ENCODE results near the gene TAS1R1.
"Not testable (repeated sequence)": the region's sequence is repeated elsewhere in the genome, so short reads cannot be mapped to it uniquely, and the experiment has no call there.

TAS1R1 gene

DNA sequence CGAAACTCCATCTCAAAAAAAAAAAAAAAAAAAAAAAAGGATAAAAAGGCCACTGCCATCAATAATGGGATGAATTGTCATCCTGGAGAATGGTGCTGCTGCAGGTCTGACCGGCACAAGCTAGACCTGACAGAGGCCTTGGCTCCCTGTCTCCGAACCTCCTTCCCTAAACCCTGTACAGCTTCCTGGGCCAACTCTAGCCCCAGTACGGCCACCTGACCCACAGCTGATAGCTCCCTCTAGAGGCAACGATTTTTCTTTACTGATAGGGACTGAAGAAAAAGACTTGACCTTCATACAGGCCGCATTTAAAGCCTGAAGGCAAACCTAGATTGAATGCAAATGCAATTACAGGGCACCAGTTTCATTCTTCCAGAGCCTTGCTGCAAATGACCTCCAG is 31.5 kb upstream of the TAS1R1 start:
- no peak for DNase-seq

DNA sequence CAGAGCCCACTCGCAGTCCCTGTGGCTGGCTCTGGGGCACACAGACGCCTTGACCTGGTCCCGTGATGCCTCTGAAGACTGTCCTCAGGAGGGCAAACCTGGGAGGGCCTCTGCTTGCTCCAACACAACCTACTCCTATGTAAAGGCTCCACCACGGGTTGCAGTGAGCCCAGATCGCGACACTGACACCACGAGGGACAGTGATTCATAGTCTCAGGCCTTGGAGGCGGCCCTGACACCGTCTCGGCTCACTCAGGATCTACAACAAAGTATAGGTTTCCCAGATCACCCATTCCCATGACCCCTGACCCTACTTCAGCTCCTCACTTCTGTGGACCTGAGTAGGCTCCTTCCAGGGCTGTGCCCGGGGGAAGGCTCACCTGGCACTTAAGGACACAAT is 28.8 kb upstream of the TAS1R1 start:
- no peak for DNase-seq

- DNase-seq: no peak
Observed at GRCh38 chr1:6528492-6528891, 26.6 kb upstream of the TAS1R1 start.

- no peak for DNase-seq
Observed at GRCh38 chr1:6530504-6531160, 24.5 kb upstream of the TAS1R1 start.

DNA sequence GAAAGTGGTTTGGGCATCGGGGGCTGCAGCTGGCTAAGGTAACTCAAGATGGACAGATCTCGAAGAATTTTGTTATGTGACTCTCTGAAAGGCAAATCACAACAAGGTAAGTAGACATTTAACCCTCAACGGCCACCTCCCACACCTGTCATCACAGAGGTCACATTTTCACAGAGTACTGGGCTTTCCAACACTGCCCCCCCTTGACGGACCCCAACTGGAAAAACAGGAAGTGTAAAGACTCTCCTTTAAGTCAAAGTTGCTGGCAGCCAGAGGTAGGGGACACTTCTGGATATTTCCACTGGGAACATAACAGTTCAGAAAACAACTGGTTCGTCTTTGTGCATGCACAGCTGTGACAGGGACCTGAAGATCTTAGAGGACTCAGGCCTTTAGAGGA is 23.1 kb upstream of the TAS1R1 start:
- DNase-seq: no peak

DNA sequence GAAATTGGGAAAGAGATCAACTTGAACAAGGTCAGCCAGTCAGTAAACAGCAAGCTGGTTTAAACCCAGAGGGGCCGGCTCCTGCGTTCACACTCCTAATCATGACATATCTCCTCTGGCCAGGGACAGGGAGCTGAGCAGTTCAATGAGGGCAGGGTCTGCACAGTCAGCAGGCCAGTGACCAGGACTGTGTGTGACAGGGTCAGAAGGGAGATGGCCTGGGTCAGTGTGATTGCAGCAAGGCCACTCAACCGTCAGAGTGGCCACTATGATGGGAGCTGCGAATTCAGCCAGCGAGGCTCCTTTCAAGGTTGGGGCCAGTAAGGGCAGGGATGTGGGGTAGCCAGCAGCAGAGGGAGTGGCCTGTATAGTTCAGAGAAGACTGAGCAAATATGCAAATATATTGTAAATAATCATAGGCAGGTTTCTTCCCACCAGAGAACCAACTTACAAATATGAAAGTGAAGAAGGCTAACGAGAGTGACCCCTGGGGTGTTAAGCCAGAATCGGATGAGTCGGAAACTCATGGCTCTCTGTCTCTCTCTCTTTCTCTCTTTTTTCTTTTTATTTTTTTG is 20.8 kb upstream of the TAS1R1 start:
- DNase-seq: no peak

DNA sequence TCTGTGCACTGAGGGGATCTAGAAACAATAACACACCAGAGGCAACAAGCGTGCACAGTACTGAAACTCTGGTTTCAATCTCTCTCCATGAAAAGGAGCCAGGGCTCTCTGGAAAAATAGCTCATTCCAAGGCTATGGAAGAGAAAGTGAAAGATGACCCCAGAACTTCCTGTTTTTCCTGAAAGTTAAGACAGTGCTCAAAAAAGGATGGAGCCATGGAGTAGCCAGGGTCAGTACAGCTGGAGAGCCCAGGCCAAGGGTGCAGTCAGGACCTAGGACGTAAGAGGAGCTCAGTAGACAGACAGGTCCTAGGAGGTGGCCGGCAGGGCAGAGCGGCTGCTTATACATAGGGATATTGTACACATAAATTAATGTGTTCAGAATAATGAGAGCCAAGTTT is 19.9 kb upstream of the TAS1R1 start:
- DNase-seq: no peak

DNA sequence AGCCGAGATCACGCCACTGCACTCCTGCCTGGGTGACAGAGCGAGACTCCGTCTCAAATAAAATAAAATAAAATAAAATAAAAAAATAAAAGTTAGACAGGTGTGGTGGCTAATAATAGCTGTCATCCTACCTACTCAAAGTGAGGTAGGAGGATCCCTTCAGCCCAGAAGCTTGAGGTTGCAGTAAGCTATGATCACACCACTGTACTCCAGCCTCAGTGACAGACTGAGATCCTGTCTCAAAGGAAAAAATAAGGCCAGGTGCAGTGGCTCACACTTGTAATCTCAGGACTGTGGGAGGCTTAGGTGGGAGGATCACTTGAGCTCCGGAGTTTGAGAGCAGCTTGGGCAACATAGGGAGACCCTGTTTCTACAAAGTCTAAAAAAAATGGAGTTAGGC is 18.8 kb upstream of the TAS1R1 start:
- no peak for DNase-seq

- no peak for DNase-seq
Observed at GRCh38 chr1:6538956-6539355, 16.2 kb upstream of the TAS1R1 start.

GRCh38 chr1:6544831-6545230 is 10.3 kb upstream of the TAS1R1 start:
- no peak for DNase-seq

- no peak for DNase-seq
Observed at GRCh38 chr1:6545276-6546112, 9.6 kb upstream of the TAS1R1 start.

- DNase-seq: no peak
Observed at GRCh38 chr1:6546326-6546725, 8.8 kb upstream of the TAS1R1 start.

DNA sequence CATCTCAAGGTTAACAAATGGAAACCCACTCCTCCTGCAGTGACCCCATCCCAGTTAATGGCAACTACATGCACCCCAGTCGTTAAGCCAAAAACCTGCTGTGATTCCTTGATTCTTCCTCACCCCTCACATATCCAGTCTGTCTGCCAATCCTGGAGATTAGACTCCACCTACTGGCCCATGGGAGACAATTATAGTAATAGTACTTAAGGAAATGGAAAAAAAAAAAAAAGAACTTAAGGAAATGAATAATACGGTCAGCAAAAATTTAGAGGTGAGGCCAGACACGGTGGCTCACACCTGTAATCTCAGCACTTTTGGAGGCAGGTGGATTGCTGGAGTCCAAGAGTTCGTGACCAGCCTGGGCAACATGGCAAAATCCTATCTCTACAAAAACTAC is 7.8 kb upstream of the TAS1R1 start:
- no peak for DNase-seq

DNA sequence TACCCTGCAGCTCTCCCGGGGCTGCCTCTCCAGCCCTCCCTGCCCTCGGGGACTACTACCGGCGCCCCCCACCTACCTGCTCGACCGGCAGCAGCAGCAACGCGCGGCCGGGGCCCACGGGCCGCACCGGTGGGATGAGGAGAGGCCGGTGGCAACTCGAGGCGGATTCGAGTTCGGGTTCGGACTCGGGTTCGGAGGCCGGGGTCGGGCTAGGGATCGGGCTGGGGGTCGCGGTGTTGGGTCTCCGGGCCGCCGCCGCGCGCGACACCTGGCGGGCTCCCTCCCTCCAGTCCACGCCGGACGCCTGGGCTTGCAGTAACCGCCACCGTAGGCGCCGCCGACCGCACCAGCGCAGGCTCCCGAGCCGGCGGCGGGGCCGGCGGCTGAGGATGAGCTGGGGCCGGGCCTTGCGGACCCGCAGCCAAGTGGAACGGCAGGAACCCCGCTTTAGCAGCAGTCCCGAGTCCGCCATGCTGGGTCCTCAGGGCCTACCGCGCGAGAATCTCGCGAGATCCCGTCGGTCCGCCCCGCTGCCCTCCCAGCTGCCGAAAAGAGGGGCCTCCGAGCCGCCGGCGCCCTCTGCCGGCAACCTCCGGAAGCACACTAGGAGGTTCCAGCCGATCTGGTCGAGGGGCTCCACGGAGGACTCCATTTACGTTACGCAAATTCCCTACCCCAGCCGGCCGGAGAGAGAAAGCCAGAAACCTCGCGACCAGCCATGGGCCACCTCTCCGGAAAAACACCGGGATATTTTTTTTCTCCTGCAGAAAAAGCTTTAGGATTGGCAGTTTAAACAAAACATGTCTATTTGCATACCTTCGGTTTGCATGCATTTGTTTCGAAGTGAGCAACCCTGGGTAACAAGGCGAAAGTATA is 838 bp upstream of the TAS1R1 start, which contains the start of gene NOL9:
NOL9 (minus strand) TSS at position 483 of the 876 bp plus-strand sequence; CDS start at position 472, 11 bp downstream.
- DNase-seq: peak; percentile 93

GRCh38 chr1:6557597-6557996 is 2.5 kb downstream of the TAS1R1 start:
- no peak for DNase-seq

- not testable (repeated sequence) for DNase-seq
Observed at GRCh38 chr1:6559161-6559560, 4.1 kb downstream of the TAS1R1 start.

DNA sequence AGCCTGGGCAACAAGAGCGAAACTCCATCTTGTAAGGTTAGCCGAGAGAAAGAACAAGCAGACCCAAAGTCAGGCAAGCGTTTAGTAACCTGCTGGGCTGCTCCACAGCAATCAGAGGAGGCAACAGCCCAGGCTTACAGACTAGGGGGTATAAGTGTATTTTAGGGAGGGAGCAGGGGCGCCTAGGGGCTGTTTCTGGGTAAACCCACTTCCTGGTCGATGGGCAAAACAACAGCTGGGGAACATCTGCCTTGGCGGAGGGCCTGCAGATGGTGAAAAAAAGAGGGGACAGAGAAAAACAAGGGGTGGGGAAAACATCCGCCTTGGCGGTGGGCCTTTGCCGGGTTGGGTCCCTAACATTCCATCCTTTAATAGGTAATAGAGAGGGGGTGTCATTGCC is 5.2 kb downstream of the TAS1R1 start:
- DNase-seq: no peak

DNA sequence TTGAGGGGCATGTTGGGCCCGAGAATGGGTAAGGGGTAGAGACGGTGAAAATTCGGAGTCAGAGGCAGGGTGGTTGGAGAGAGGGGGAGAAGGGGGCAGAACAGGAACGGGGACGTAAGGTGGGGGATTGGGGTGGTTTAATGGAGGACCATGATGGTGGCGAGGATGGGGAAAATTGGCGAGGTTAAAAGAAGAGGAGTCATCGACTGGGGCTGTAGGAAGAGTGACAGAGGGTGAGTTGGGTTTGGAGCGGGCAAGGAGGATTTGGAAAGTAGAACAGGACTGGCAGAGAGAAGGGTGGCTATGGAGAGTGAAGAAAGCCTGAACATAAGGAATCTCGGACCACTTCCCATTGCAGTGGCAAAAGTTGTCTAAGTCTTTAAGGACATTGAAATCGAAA is 13.9 kb downstream of the TAS1R1 start:
- DNase-seq: no peak

DNA sequence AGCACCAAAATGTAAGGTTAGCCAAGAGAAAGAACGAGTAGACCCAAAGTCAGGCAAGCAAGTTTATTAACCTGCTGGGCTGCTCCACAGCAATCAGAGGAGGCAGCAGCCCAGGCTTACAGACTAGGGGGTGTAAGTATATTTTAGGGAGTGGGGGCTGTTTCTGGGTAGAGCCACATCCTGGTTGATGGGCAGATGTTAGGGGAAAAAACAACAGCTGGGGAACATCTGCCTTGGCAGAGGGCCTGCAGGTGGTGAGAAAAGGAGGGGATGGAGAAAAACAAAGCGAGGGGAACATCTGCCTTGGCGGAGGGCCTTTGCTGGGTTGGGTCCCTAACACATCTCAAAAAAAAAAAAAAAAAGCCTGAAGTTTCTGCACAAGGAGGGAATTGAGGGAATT is 15.0 kb downstream of the TAS1R1 start:
- DNase-seq: no peak

DNA sequence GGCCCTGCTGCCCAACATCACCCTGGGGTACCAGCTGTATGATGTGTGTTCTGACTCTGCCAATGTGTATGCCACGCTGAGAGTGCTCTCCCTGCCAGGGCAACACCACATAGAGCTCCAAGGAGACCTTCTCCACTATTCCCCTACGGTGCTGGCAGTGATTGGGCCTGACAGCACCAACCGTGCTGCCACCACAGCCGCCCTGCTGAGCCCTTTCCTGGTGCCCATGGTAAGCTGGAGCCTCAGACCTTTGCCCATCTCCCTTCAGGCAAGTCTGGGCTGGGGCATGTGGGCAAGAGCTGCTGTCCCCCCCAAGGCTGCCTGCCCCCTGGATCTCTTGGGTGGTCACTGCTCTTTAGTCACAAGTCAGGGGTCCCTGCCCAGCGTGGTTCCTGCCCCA is 15.9 kb downstream of the TAS1R1 start:
- DNase-seq: no peak

DNA sequence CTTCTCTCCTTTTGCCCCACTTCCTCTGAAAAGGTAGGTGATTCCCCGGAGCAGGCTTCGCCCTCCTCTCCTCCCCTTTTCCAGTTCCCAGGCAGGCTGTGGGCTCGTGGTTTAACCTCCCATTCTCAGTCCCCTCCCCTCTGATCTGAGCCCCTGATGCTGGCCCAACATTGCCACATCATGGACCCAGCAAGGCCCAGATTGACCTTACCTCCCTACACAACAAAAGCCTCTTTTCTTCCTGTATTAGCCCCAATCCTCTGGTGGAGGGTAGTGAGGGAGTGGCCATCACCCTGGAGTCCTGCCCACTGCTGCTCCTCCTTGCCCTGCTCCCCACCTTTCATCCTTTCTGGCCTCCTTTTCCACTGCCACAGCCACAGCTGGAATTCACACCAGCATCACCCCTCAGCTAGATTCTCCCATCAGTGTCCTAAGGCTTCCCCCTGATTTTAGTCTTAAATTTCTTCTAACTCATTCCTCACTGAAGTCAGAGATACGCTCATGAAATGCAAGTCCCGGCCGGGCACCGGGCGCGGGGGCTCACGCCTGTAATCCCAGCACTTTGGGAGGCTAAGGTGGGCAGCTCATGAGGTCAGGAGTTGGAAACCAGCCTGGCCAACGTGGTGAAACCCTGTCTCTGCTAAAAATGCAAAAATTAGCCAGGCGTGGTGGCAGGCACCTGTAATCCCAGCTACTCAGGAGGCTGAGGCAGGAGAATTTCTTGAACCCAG is 17.7 kb downstream of the TAS1R1 start:
- no peak for DNase-seq

DNA sequence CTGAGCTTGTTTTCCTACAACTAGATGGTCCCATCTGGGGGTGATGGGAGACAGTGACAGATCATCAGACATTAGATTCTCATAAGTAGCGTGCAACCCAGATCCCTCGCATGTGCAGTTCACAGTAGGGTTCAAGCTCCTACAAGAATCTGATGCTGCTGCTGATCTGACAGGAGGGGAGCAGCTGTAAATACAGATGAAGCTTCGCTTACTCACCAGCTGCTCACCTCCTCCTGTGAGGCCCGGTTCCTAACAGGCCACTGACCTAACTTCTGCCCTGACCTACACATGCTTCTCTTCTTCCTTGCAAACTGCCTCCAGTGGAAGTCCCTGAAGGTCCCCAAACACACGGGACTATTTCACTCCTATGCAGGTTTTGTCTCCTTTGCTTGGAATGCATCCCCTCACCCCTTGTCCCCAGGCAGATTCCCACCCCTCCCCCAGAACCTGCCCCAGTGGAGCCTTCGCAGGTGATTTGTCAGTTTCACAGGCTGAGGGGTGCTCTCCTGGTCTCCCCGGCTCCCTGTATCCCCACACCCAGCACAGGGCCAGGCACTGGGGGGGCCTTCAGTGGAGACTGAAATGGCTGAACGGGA is 19.0 kb downstream of the TAS1R1 start:
- DNase-seq: no peak

All from CD4-positive, alpha-beta T cell treated with Interferon gamma for 1 hour (primary cell).